ENCODE data around the gene ZHX3.

- TF ChIP-seq, protein P1, sequence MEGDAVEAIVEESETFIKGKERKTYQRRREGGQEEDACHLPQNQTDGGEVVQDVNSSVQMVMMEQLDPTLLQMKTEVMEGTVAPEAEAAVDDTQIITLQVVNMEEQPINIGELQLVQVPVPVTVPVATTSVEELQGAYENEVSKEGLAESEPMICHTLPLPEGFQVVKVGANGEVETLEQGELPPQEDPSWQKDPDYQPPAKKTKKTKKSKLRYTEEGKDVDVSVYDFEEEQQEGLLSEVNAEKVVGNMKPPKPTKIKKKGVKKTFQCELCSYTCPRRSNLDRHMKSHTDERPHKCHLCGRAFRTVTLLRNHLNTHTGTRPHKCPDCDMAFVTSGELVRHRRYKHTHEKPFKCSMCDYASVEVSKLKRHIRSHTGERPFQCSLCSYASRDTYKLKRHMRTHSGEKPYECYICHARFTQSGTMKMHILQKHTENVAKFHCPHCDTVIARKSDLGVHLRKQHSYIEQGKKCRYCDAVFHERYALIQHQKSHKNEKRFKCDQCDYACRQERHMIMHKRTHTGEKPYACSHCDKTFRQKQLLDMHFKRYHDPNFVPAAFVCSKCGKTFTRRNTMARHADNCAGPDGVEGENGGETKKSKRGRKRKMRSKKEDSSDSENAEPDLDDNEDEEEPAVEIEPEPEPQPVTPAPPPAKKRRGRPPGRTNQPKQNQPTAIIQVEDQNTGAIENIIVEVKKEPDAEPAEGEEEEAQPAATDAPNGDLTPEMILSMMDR (conservative IDR thresholded peaks at IDR 0.05; ENCODE audit: low read length), result no peak
- no peak for TF ChIP-seq EZH2phosphoT487 (IDR thresholded peaks at IDR 0.05; ENCODE audit: borderline replicate concordance)
Observed at GRCh38 chr20:41142919-41143318, 174.6 kb downstream of the ZHX3 start.
